HepG2 (cell line): Measurements from ENCODE around the gene ADRA1B. TPM values are rescaled to one million over a fixed set of nuclear protein-coding genes. Genes with fewer than 3 reads are reported as not detected.

Source experiments
- ATAC-seq: fragments of 200-7000 bp; cut with Tn5 transposase; 3 replicates; pipeline ENCODE4 v1.9.1; 2020; ENCODE audit warnings: mild to moderate bottlenecking, moderate library complexity
- BruUV-seq: library from RNA; stranded (reverse); fragments of 400-500 nt; replicated peaks from 2 replicates; lab custom pipeline; 2021; lab: Mats Ljungman, UMichigan
- CTCF ChIA-PET: fragments of 300-600 bp; formaldehyde crosslinking; extraction: SDS; loops from one replicate; lab custom pipeline; 2021; ENCODE audit warnings: low total read pairs, inconsistent platforms, low intra/inter-chr PET ratio; lab: Yijun Ruan, JAX
- POLR2A ChIA-PET: fragments of 350-600 bp; sonication (Branson Sonifier 250); formaldehyde crosslinking; loops from one replicate; lab custom pipeline; 2020; ENCODE audit warnings: antibody characterized with exemption, inconsistent platforms; lab: Yijun Ruan, JAX
- DNase-seq: peaks from one replicate; pipeline ENCODE4 v3.0.0-alpha.2; 2015; ENCODE audit warnings: low spot score
- FAIRE-seq: peaks from 3 replicates; lab custom pipeline; 2011; peaks lifted over from hg19 to GRCh38; lab: Jason Lieb, UNC
- H2AFZ ChIP-seq: one replicate; pipeline ENCODE4 v1.6.1; 2011; ENCODE audit warnings: low read length, inconsistent platforms
- H3K27ac ChIP-seq: fragments of 300-600 bp; 3 replicates; pipeline ENCODE4 v1.8.0; 2011; ENCODE audit warnings: mixed run types, mild to moderate bottlenecking, mixed read lengths, low read length, inconsistent platforms; ENCODE audit not compliant: insufficient read depth; ENCODE audit errors: extremely low read length
- H3K27me3 ChIP-seq, 2 experiments: fragments of 200-600 bp in 1 of 2; 2 replicates in 1 of 2; 3 replicates in 1 of 2; pipeline versions ENCODE4 v1.6.0 to v1.8.0; 2011; ENCODE audit warnings: low read length in 2 of 2, mild to moderate bottlenecking in 2 of 2, moderate library complexity in 2 of 2, inconsistent platforms in 1 of 2; ENCODE audit not compliant: insufficient read depth in 2 of 2, control insufficient read depth in 1 of 2
- H3K36me3 ChIP-seq, 2 experiments: fragments of 200-600 bp in 1 of 2; replicated peaks in 1 of 2; 2 replicates in 1 of 2; 3 replicates in 1 of 2; pipeline versions ENCODE4 v1.5.1 to v1.8.0; 2011; ENCODE audit warnings: low read length in 2 of 2, inconsistent platforms in 1 of 2; ENCODE audit not compliant: insufficient read depth in 2 of 2, control insufficient read depth in 1 of 2
- H3K4me1 ChIP-seq: 2 replicates; pipeline ENCODE4 v1.5.1; 2012; ENCODE audit warnings: low read length, inconsistent platforms; ENCODE audit not compliant: insufficient read depth
- H3K4me2 ChIP-seq: 2 replicates; pipeline ENCODE4 v1.6.0; 2011; ENCODE audit warnings: low read depth, low read length, inconsistent platforms
- H3K4me3 ChIP-seq, 3 experiments: fragments of 200-600 bp in 1 of 3; sonication (generic), shearing (Covaris generic) in 1 of 3; replicated peaks in 1 of 3; 2 replicates each; pipeline ENCODE4 v1.5.1; 2011 to 2016; ENCODE audit warnings: low read length in 3 of 3, inconsistent platforms in 2 of 3, low read depth in 2 of 3, mild to moderate bottlenecking in 2 of 3, control low read depth in 1 of 3, mixed read lengths in 1 of 3; ENCODE audit not compliant: insufficient read depth in 1 of 3
- H3K79me2 ChIP-seq: one replicate; pipeline ENCODE4 v1.6.1; 2011; ENCODE audit warnings: low read length, inconsistent platforms; ENCODE audit not compliant: insufficient read depth
- H3K9ac ChIP-seq: 2 replicates; pipeline ENCODE4 v1.6.0; 2011; ENCODE audit warnings: mild to moderate bottlenecking, low read depth, low read length, inconsistent platforms; ENCODE audit not compliant: insufficient read depth
- H3K9me3 ChIP-seq: 2 replicates; pipeline ENCODE4 v1.5.1; 2012; ENCODE audit warnings: mild to moderate bottlenecking, low read length
- H4K20me1 ChIP-seq: 2 replicates; pipeline ENCODE4 v1.6.0; 2011; ENCODE audit warnings: inconsistent platforms, mild to moderate bottlenecking, low read length, moderate library complexity; ENCODE audit not compliant: insufficient read depth
- ADNP ChIP-seq: sonication (generic); formaldehyde crosslinking; IDR thresholded peaks from 2 replicates; pipeline ENCODE4 v1.4.0; 2020; ENCODE audit warnings: missing genetic modification reagents
- JARID2 ChIP-seq: sonication (generic); formaldehyde crosslinking; IDR thresholded peaks from 2 replicates; pipeline ENCODE4 v1.8.1; 2023; ENCODE audit warnings: missing genetic modification reagents, inconsistent platforms; ENCODE audit not compliant: insufficient replicate concordance
- KLF6 ChIP-seq: IDR thresholded peaks from 2 replicates; pipeline ENCODE4 v1.8.0; 2016; ENCODE audit warnings: missing biosample characterization, missing genetic modification reagents
- MTERF4 ChIP-seq: sonication (generic); formaldehyde crosslinking; IDR thresholded peaks from 2 replicates; pipeline ENCODE4 v1.8.0; 2023; ENCODE audit warnings: mild to moderate bottlenecking, missing genetic modification reagents
- PLRG1 ChIP-seq: fragments of 450-650 bp; conservative IDR thresholded peaks from 2 replicates; pipeline ENCODE4 v1.6.1; 2016
- PLSCR1 ChIP-seq: sonication (generic); formaldehyde crosslinking; IDR thresholded peaks from 2 replicates; pipeline ENCODE4 v1.5.0; 2020; ENCODE audit warnings: missing genetic modification reagents, mild to moderate bottlenecking, borderline replicate concordance
- SIN3B ChIP-seq: fragments of 150-350 bp; IDR thresholded peaks from 2 replicates; pipeline ENCODE4 v1.6.1; 2014; ENCODE audit warnings: low read length
- SP2 ChIP-seq: sonication (generic); formaldehyde crosslinking; IDR thresholded peaks from 2 replicates; pipeline ENCODE4 v1.5.1; 2020; ENCODE audit warnings: mild to moderate bottlenecking, missing genetic modification reagents
- STAT5B ChIP-seq: sonication (generic); formaldehyde crosslinking; IDR thresholded peaks from 2 replicates; pipeline ENCODE4 v1.4.0; 2020; ENCODE audit warnings: missing genetic modification reagents
- ZBTB14 ChIP-seq: sonication (generic); formaldehyde crosslinking; IDR thresholded peaks from 2 replicates; pipeline ENCODE4 v1.4.0; 2020; ENCODE audit warnings: missing genetic modification reagents
- ZBTB39 ChIP-seq: sonication (generic); formaldehyde crosslinking; IDR thresholded peaks from 2 replicates; pipeline ENCODE4 v1.5.0; 2020; ENCODE audit warnings: missing genetic modification reagents
- ZMYM4 ChIP-seq: sonication (generic); formaldehyde crosslinking; IDR thresholded peaks from 2 replicates; pipeline ENCODE4 v1.8.1; 2023; ENCODE audit warnings: mild to moderate bottlenecking, missing genetic modification reagents
- ZNF230 ChIP-seq: sonication (generic); formaldehyde crosslinking; IDR thresholded peaks from 2 replicates; pipeline ENCODE4 v1.4.0; 2020; ENCODE audit warnings: mild to moderate bottlenecking, missing genetic modification reagents
- ZNF639 ChIP-seq: conservative IDR thresholded peaks from 2 replicates; pipeline ENCODE4 v1.6.1; 2018; ENCODE audit warnings: missing genetic modification reagents
- ZNF710 ChIP-seq: sonication (generic); formaldehyde crosslinking; IDR thresholded peaks from 2 replicates; pipeline ENCODE4 v1.5.0; 2020; ENCODE audit warnings: mild to moderate bottlenecking, missing genetic modification reagents, borderline replicate concordance
- in situ Hi-C: cut with HindIII; loops from 2 replicates; pipeline ENCODE4 v1.10.0; 2017; ENCODE audit warnings: low pct_unique_long_range_greater_than_20kb; ENCODE audit not compliant: extremely low pct_ligation_motif_present
- intact Hi-C: fragments of 100-400 bp; cut with micrococcal nuclease; formaldehyde crosslinking; loops from one replicate; pipeline ENCODE4 v1.10.0; 2022; ENCODE audit not compliant: unreplicated experiment
- polyA plus RNA-seq, 8 experiments: library from polyadenylated mRNA; depleted of rRNA in 3 of 8; stranded (reverse) in 7 of 8; unstranded in 1 of 8; fragments of >200 nt; fragmentation: Illumina TruSeq in 4 of 8; extraction: Trizol in 4 of 8; gene quantifications; 2 replicates each; pipeline versions ENCODE4 v1.2.1 to v1.2.3, GENCODE V29; 2011 to 2016; ENCODE audit warnings: low read depth in 4 of 8, missing spikeins in 1 of 8, mixed read lengths in 1 of 8; ENCODE audit not compliant: insufficient read depth in 1 of 8
- total RNA-seq, 5 experiments: library from RNA; depleted of rRNA; stranded (reverse); fragments of >200 nt; fragmentation: Illumina TruSeq; extraction: Trizol; gene quantifications; 2 replicates each; pipeline ENCODE4 v1.2.3, GENCODE V29; 2016; ENCODE audit warnings: low read depth in 1 of 5

The ADRA1B gene
- total and polyA plus RNA-seq, 2 of the 13 experiments (the other 11 are each of a cell fraction or from before 2014, with no cell fraction given): not detected

- in situ Hi-C loops (no loop called here), intact Hi-C loops (no loop called here)
- no peaks in the 10 kb centered on the region for H3K79me2 ChIP-seq
- FAIRE-seq (no peak), ATAC-seq (no peak), DNase-seq (no peak)
- no TSS peak for BruUV-seq
- H3K27me3 ChIP-seq: no peaks in the 10 kb centered on the region; a peak in 1 of 5 replicates
- no peak overlapping the region for H3K4me2 ChIP-seq
- H3K27ac ChIP-seq: no peak overlapping the region
- no peaks in the 10 kb centered on the region for H4K20me1 ChIP-seq
- no peaks in the 10 kb centered on the region for H3K9me3 ChIP-seq
- no peak overlapping the region for H3K4me3 ChIP-seq
- no peaks in the 10 kb centered on the region for H3K36me3 ChIP-seq
- H3K9ac ChIP-seq: no peak overlapping the region
- TF ChIP-seq PLSCR1 (CRISPR knock-in tag) (no peak), ADNP (CRISPR knock-in tag) (no peak), ZBTB39 (CRISPR knock-in tag) (no peak), SIN3B (no peak), JARID2 (CRISPR knock-in tag) (no peak), ZBTB14 (CRISPR knock-in tag) (no peak), ZNF639 (CRISPR knock-in tag) (no peak), SP2 (CRISPR knock-in tag) (no peak), PLRG1 (no peak), MTERF4 (CRISPR knock-in tag) (no peak), ZNF710 (CRISPR knock-in tag) (no peak), ZNF230 (CRISPR knock-in tag) (no peak), ZMYM4 (CRISPR knock-in tag) (no peak), STAT5B (no peak), KLF6 (no peak)
- H2AFZ ChIP-seq: no peak overlapping the region
- no peaks in the 10 kb centered on the region for H3K4me1 ChIP-seq
- CTCF ChIA-PET: no interaction called here
- POLR2A ChIA-PET: no interaction called here
Measured at GRCh38 chr5:159884917-159885620, 31.2 kb upstream of the ADRA1B start.
